Spleen (tissue), 7 donors: ENCODE results near the gene PARK7.

Source experiments
- CTCF ChIP-seq, 11 experiments: fragments of 200-600 bp in 7 of 11; fragments of 450-650 bp in 4 of 11; sonication (generic) in 4 of 11; IDR thresholded peaks in 8 of 11; conservative IDR thresholded peaks in 3 of 11; 1 replicate in 7 of 11; 2 replicates in 4 of 11; pipeline versions ENCODE4 v1.4.0 to v1.8.0; 2016 to 2021; ENCODE audit warnings: antibody characterized with exemption in 11 of 11, inconsistent platforms in 4 of 11, mild to moderate bottlenecking in 1 of 11
- POLR2AphosphoS5 ChIP-seq, 3 donors: sonication (generic); formaldehyde crosslinking; IDR thresholded peaks; one replicate each; pipeline ENCODE4 v1.5.1; 2017; ENCODE audit warnings: antibody characterized with exemption in 3 of 3
- donor health status: DM: no; HTN: no; CAD: no; lungs with moderate emphysema.
- donor health status: DM: no; HTN: no; CAD: no.
- donor health status: DM: no; HTN: no; CAD: no.

- TF ChIP-seq CTCF (IDR thresholded peaks at IDR 0.05 in 8 of 11, conservative IDR thresholded peaks at IDR 0.05 in 3 of 11) (no peak), POLR2AphosphoS5 (IDR thresholded peaks at IDR 0.05) (no peak)
Observed at GRCh38 chr1:8009043-8010002, 47.8 kb downstream of the PARK7 start.
